HepG2 (cell line): ENCODE measurements around the gene SPATA13.

Source experiments
- FOXM1 ChIP-seq: sonication (generic); formaldehyde crosslinking; IDR thresholded peaks from 2 replicates; pipeline ENCODE4 v1.5.0; 2020; ENCODE audit warnings: missing genetic modification reagents
- MEF2D ChIP-seq: sonication (generic); formaldehyde crosslinking; IDR thresholded peaks from 2 replicates; pipeline ENCODE4 v1.5.1; 2020; ENCODE audit warnings: mild to moderate bottlenecking, missing genetic modification reagents
- SALL1 ChIP-seq: sonication (generic); formaldehyde crosslinking; IDR thresholded peaks from 2 replicates; pipeline ENCODE4 v1.8.0; 2022; ENCODE audit warnings: mild to moderate bottlenecking, missing genetic modification reagents
- ZFP36 ChIP-seq: fragments of 150-350 bp; IDR thresholded peaks from 2 replicates; pipeline ENCODE4 v1.6.1; 2018; ENCODE audit warnings: borderline replicate concordance, low read length, low read depth; ENCODE audit not compliant: partially characterized antibody
- TF ChIP-seq, protein P1 (sequence below): sonication (generic); formaldehyde crosslinking; IDR thresholded peaks from 2 replicates; pipeline ENCODE4 v1.5.0; 2020; ENCODE audit warnings: mild to moderate bottlenecking, missing genetic modification reagents, moderate library complexity

DNA sequence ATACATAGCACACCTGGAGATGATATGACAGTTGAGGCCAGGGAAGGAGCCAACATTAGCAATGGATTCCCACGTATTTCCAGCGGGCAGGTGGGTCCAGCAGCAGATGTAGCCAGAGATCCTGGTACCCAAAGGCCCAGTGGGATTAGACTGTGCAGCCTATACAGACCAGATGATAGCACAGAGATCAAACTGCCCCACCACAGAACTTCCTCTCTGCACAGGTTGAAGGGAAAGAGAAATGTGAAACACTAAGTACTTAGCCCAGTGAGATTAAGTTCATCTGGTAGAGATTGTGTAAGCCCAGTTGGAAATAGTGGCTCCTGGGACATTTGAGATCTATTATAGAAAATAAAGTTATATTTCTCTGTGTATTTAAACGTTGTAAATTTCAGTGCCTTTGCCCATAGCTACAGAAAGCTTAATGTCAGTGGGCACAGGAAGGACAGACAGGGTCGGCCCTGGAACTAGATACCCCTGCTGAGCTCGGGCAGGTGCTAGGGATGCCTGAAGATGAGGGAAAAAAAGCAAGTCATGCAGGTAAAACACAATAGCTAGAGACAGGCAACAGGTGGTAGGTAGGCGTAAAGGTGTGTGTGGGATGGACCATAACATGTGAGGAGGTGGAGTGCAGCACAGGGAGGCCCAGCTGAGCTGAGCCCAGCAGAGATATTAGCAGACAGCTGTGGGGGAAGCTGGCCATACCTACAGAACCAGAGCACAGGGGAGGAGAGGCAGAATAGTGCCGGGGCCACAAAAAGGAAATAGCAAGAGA lies 27.3 kb upstream of the SPATA13 start:
- TF ChIP-seq, protein P1, sequence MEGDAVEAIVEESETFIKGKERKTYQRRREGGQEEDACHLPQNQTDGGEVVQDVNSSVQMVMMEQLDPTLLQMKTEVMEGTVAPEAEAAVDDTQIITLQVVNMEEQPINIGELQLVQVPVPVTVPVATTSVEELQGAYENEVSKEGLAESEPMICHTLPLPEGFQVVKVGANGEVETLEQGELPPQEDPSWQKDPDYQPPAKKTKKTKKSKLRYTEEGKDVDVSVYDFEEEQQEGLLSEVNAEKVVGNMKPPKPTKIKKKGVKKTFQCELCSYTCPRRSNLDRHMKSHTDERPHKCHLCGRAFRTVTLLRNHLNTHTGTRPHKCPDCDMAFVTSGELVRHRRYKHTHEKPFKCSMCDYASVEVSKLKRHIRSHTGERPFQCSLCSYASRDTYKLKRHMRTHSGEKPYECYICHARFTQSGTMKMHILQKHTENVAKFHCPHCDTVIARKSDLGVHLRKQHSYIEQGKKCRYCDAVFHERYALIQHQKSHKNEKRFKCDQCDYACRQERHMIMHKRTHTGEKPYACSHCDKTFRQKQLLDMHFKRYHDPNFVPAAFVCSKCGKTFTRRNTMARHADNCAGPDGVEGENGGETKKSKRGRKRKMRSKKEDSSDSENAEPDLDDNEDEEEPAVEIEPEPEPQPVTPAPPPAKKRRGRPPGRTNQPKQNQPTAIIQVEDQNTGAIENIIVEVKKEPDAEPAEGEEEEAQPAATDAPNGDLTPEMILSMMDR (CRISPR knock-in tag): no peak
- no peak for TF ChIP-seq SALL1 (CRISPR knock-in tag)
- TF ChIP-seq FOXM1 (CRISPR knock-in tag): no peak
- no peak for TF ChIP-seq MEF2D (CRISPR knock-in tag)
- no peak for TF ChIP-seq ZFP36
